Esophagus muscularis mucosa (tissue), 4 donors: ENCODE results near the gene HID1. TPM values are rescaled to one million over a fixed set of nuclear protein-coding genes. Genes with fewer than 3 reads are reported as not detected.

Experiments
- DNase-seq: peaks from one replicate; pipeline ENCODE4 v3.0.0-alpha.2; 2017; ENCODE audit errors: extremely low spot score
- H3K27ac ChIP-seq, 4 donors: fragments of 200-600 bp; sonication (generic); replicated peaks in 1 of 4; 1 replicate in 3 of 4; 2 replicates in 1 of 4; pipeline ENCODE4 v1.5.1; 2016 to 2019; ENCODE audit warnings: mild to moderate bottlenecking in 1 of 4
- H3K27me3 ChIP-seq, 4 donors: fragments of 200-600 bp; sonication (generic); one replicate each; pipeline versions ENCODE4 v1.5.1 to v1.6.0; 2016 to 2019
- H3K36me3 ChIP-seq, 4 donors: fragments of 200-600 bp; sonication (generic); one replicate each; pipeline ENCODE4 v1.5.1; 2016 to 2019
- H3K4me1 ChIP-seq, 4 donors: fragments of 200-600 bp; sonication (generic); one replicate each; pipeline ENCODE4 v1.5.1; 2016 to 2019
- H3K4me3 ChIP-seq, 4 donors: fragments of 200-600 bp; sonication (generic); 1 replicate in 2 of 4; 2 replicates in 2 of 4; pipeline ENCODE4 v1.5.1; 2016 to 2019; ENCODE audit warnings: mild to moderate bottlenecking in 4 of 4, moderate library complexity in 1 of 4
- H3K9me3 ChIP-seq, 4 donors: fragments of 200-600 bp; sonication (generic); 1 replicate in 3 of 4; 2 replicates in 1 of 4; pipeline ENCODE4 v1.5.1; 2016 to 2019
- CTCF ChIP-seq, 3 experiments: fragments of 200-600 bp in 2 of 3; fragments of 450-650 bp in 1 of 3; sonication (generic) in 2 of 3; IDR thresholded peaks; one replicate each; pipeline ENCODE4 v1.5.1; 2017 to 2019; ENCODE audit warnings: antibody characterized with exemption in 3 of 3, mild to moderate bottlenecking in 2 of 3, moderate library complexity in 1 of 3
- EP300 ChIP-seq: sonication (generic); formaldehyde crosslinking; IDR thresholded peaks from one replicate; pipeline ENCODE4 v1.6.1; 2017; ENCODE audit warnings: antibody characterized with exemption
- POLR2A ChIP-seq: fragments of 450-650 bp; IDR thresholded peaks from one replicate; pipeline ENCODE4 v1.6.1; 2017; ENCODE audit warnings: antibody characterized with exemption, moderate library complexity, mild to moderate bottlenecking, low read depth
- POLR2AphosphoS5 ChIP-seq, 2 donors: sonication (generic); formaldehyde crosslinking; IDR thresholded peaks; one replicate each; pipeline ENCODE4 v1.6.1; 2017; ENCODE audit warnings: antibody characterized with exemption in 2 of 2
- WGBS: methylation state at CpG from one replicate; pipeline ENCODE4 v1.1.5; 2018; 5-methylcytosine and 5-hydroxymethylcytosine counted together
- intact Hi-C: fragments of 100-400 bp; cut with DNase I; formaldehyde crosslinking; loops from one replicate; pipeline ENCODE4 v1.15.1; 2023
- total RNA-seq, 4 donors: library from RNA; depleted of rRNA; stranded (reverse); fragments of >200 nt; gene quantifications; one replicate each; pipeline versions ENCODE4 v1.1.0 to v1.2.1, GENCODE V29; 2016

HID1 gene
- total RNA-seq, 4 donors from 2014 or later = 4.5 to 17.1 (median 10.9) TPM

- no peaks in the 10 kb centered on the region for H3K9me3 ChIP-seq
- intact Hi-C loops = no loop called here
- H3K4me3 ChIP-seq = no peak overlapping the region
- DNase-seq = no peak
- H3K27ac ChIP-seq = no peak overlapping the region
- H3K4me1 ChIP-seq = no peaks in the 10 kb centered on the region
- WGBS = 84% methylated on average over 6 of the region's 6 CpGs
- H3K27me3 ChIP-seq = peaks cover 0 to 64% (median 0%) of the 10 kb centered on the region in 4 donors
- no peak for TF ChIP-seq POLR2A
- no peak for TF ChIP-seq EP300
- TF ChIP-seq CTCF (IDR thresholded peaks at IDR 0.05) = no peak
- TF ChIP-seq POLR2AphosphoS5 (IDR thresholded peaks at IDR 0.05) = no peak
- H3K36me3 ChIP-seq = no peaks in the 10 kb centered on the region
Observed at GRCh38 chr17:74903671-74904070, 68.9 kb downstream of the HID1 start.

GRCh38 chr17:74903034-74903433 lies 69.5 kb downstream of the HID1 start:
- intact Hi-C loops = no loop called here
- H3K4me3 ChIP-seq = no peak overlapping the region
- WGBS = 87% methylated on average over 9 of the region's 9 CpGs
- H3K27ac ChIP-seq = no peak overlapping the region
- no peaks in the 10 kb centered on the region for H3K4me1 ChIP-seq
- DNase-seq = no peak
- H3K9me3 ChIP-seq = no peaks in the 10 kb centered on the region
- no peak for TF ChIP-seq POLR2A
- TF ChIP-seq EP300 = no peak
- no peak for TF ChIP-seq POLR2AphosphoS5 (IDR thresholded peaks at IDR 0.05)
- no peak for TF ChIP-seq CTCF (IDR thresholded peaks at IDR 0.05)
- H3K27me3 ChIP-seq = peaks cover 0 to 64% (median 0%) of the 10 kb centered on the region in 4 donors
- H3K36me3 ChIP-seq = no peaks in the 10 kb centered on the region

- Histone ChIP-seq H3K4me1 (no peaks in the 10 kb centered on the region), H3K9me3 (no peaks in the 10 kb centered on the region), H3K27me3 (peaks cover 0 to 58% (median 0%) of the 10 kb centered on the region in 4 donors), H3K36me3 (no peaks in the 10 kb centered on the region), H3K27ac (no peak overlapping the region), H3K4me3 (no peak overlapping the region)
- no peak for DNase-seq
- intact Hi-C loops = no loop called here
- TF ChIP-seq POLR2A (no peak), EP300 (no peak), POLR2AphosphoS5 (IDR thresholded peaks at IDR 0.05) (no peak), CTCF (IDR thresholded peaks at IDR 0.05) (no peak)
- 65% methylated on average over 14 of the region's 14 CpGs for WGBS
Observed at GRCh38 chr17:74901353-74902135, 71.0 kb downstream of the HID1 start.

Other genes with a start within 250 kb of the HID1 start
- 1 to 10 TPM; 1.4 to 3.3 (median 2.5) TPM for gene RAB37, start 235.5 kb downstream of the HID1 start, total RNA-seq
- gene NHERF1, start 224.1 kb downstream of the HID1 start, total RNA-seq = 10 to 100 TPM in 2 of 4 donors, 1 to 10 TPM in 2; 8.9 to 12.1 (median 11.0) TPM
- gene NAT9, start 196.4 kb downstream of the HID1 start, total RNA-seq = 10 to 100 TPM; 10.4 to 22.4 (median 17.7) TPM
- gene GRIN2C, start 112.9 kb downstream of the HID1 start, total RNA-seq = 1 to 10 TPM in 1 of 4 donors, under 1 TPM in 3; 0.17 to 2.5 (median 0.50) TPM
- 10 to 100 TPM in 1 of 4 donors, 1 to 10 TPM in 3; 4.9 to 10.6 (median 7.0) TPM for gene FDXR, start 99.8 kb downstream of the HID1 start, total RNA-seq
- under 1 TPM in 1 of 4 donors, not detected in 3; 0.33 TPM for gene FADS6, start 79.1 kb downstream of the HID1 start, total RNA-seq
- gene USH1G, start 49.5 kb downstream of the HID1 start, total RNA-seq = under 1 TPM in 1 of 4 donors, not detected in 3; 0.39 TPM
- not detected for gene OTOP2, start 48.5 kb downstream of the HID1 start, total RNA-seq
- gene OTOP3, start 36.9 kb downstream of the HID1 start, total RNA-seq = not detected
- 10 to 100 TPM; 14.6 to 36.7 (median 24.3) TPM for gene CDR2L, start 14.9 kb upstream of the HID1 start, total RNA-seq
- 10 to 100 TPM; 34.9 to 47.8 (median 40.2) TPM for gene MRPL58, start 39.9 kb upstream of the HID1 start, total RNA-seq
- 100 to 1,000 TPM; 202 to 388 (median 256) TPM for gene ATP5PD, start 74.2 kb upstream of the HID1 start, total RNA-seq
- gene KCTD2, start 74.5 kb upstream of the HID1 start, total RNA-seq = 10 to 100 TPM; 20.3 to 37.7 (median 29.9) TPM
- gene SLC16A5, start 115.2 kb upstream of the HID1 start, total RNA-seq = 1 to 10 TPM; 3.8 to 9.7 (median 7.6) TPM
- gene ARMC7, start 137.2 kb upstream of the HID1 start, total RNA-seq = 10 to 100 TPM in 1 of 4 donors, 1 to 10 TPM in 3; 3.5 to 10.3 (median 6.7) TPM
- gene NT5C, start 159.0 kb upstream of the HID1 start, total RNA-seq = 10 to 100 TPM; 70.6 to 98.7 (median 75.1) TPM
- 10 to 100 TPM in 3 of 4 donors, 1 to 10 TPM in 1; 5.4 to 24.2 (median 18.4) TPM for gene JPT1, start 181.8 kb upstream of the HID1 start, total RNA-seq
- gene SUMO2, start 210.2 kb upstream of the HID1 start, total RNA-seq = 100 to 1,000 TPM in 1 of 4 donors, 10 to 100 TPM in 3; 64.4 to 101 (median 80.0) TPM
- gene NUP85, start 232.9 kb upstream of the HID1 start, total RNA-seq = 10 to 100 TPM; 20.4 to 32.4 (median 23.3) TPM